OCI-M2 (cell line): Measurements from ENCODE around the gene IGLL5.

Source experiments
- DNase-seq: peaks from one replicate; lab custom pipeline; 2025; ENCODE audit not compliant: unreplicated experiment; lab: John Stamatoyannopoulos, UW

IGLL5 gene

DNA sequence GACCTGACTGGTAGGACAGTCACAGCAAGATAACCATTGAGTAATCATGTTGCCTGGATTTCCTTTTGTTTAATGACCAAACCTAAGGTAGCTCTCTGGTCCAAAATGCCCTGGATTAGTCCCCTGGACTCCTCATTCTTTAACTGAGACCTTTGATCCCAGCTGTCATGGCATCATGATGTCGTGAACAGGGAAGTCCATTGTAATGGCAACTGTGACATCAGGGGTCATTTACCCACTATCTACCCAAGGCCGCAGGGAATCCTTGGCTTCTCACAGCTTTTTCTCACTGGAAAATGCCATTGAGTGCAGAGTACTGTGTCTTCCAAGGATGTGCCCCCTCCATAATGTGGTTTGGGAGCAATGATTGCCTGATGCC lies 29.1 kb upstream of the IGLL5 start:
- no peak for DNase-seq

DNA sequence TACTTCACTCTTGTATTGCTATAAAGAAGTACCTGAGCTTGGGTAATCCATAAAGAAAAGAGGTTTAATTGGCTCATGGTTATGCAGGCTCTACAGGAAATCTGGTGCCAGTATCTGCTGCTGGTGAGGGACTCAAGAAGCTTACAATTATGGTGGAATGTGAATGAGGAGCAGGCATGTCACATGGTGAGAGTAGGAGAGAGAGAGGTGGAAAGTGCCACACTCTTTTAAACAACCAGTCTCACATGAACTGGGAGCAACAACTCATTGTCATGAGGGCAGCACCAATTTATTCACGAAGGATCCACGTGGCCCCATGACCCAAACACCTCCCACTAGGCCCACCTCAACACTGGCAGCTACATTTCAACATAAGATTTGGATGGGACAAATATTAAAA lies 24.6 kb upstream of the IGLL5 start:
- no peak for DNase-seq

DNA sequence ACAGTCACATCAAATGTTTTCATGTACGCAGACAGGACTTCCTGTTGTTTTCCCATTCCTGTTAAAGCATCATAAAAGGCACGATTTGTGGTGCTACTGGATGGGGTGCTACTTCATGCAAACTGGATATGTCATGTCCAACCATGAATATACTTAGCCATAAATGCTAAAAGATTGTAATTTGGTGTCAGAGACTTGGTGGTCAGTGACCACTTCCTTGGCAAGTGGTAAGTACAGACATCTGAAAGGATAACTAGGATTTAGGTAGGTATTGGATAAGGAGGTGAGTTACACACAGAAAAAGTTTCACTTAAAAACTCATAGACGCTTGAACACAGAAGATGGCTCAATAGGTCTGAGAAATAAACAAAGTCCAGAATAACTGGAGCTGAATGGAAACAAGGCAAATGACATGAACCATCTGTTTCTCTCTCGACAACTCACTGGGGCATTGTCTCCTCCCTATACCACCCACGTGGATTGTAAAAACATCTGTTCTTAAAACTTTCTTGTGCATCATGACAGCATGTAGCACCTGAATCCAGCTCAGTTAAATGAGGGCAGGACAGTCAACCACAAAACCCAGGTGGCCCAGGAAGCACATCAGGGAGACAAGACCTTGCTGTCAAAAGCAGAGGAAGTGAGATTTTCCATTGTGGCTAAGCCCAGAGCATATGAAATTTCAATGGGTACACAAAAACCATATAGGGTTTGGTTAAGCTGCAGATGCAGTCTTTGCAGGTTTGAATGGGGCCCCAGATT lies 22.1 kb upstream of the IGLL5 start:
- DNase-seq: no peak

DNA sequence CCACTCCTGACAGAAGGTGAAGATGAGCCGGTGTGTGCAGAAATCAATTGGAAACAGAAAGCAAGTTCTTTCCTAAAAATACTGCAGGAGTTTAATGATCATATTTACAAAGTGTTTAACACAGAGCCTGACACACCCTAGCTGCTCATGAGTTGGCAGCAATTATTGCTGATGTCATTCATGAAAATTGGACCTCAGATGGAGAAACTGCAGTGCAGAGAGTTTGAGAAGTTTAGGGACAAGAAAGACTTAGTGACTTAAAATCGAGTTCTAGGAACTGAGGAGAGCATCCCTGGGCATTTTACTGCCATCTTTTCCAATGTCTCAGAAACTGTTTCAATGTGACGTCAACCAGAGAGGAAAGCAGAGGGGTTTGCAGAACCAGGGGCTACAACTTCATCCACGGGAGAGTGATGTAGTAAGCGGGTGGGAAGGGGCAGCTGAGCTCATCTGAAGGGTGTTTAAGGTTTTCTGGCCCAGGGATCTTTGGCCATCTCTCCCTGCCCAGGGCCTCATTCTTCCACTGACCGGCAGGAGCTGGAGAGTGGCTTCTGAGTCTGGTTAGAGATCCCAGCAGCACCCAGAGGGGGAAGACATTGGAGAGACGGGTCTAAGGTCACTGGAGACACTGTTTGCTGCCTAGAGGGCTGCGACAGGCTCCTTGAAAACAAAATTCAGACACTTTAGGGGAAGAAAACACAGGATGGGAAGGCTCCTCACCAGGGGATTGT lies 21.1 kb upstream of the IGLL5 start:
- no peak for DNase-seq

DNA sequence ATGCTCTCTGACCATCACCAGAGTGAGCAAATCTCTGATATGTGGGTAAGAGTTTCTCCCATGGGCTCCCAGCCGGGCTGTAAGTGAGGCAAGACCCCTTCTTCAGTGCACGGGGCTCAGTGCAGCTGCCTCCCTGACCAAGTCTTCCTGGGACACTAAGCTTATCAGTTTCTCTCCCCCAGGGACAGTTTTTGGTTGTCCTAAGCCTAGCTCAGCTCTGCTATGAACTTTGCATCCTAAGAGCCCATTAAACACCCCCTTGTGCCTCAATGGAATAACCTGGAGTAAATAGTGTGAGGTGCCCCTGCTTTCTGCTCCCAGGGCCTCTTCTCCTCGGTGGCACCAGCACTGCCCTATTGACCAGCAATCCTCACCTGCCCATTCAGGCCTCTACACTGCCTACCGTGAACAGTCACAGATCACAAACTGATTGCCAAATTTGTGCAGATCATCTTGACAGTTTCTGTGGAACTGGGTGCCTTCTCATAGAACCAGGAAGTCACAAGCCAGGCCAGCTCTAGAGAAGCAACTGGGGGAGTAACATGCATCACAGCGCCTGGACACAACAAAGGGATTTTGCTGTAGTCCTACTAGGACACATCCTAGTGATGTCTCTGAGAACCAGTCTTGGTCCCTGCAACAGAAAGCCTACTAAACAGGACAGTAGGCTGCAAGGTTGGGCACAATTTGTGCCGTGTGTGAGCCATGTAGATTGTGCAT lies 19.5 kb upstream of the IGLL5 start:
- no peak for DNase-seq

DNA sequence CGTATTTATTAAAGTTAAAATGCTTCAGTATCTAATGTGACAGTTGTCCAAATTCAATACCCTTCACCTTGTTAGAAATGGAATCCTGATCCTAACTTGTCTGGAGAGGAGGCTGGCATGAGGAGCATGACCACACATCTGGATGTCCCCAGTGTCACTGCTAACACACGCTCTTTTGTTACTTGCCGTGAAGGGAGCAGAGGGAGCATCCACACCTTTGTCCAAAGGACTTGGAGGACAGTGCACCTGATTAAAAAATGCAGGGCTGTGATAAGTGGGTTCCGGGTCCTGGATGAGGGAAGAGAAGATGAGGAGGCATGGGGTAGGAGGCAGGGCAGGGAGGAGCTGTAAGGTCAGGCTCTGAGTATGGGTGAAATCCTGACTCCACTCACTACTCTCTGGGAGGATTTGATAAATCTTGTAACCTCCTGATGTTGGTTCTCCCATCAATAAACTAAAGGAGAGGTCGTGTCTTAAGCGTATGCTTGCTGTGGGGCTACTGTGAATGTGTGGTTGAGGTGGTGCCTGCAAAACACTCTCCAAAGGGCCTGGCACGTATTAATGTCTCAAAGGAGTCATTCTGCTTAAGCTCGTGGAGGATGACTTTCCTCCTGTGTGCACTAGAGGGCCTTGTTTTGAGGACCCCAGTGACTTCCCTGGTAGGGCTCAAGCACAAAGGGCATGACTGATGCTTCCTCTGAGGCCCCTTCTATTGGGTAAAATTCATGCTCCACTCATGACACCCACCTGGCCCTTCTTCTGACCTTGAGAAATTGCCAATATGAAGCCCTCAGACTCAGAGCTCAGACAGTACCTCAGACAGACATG lies 16.8 kb upstream of the IGLL5 start:
- no peak for DNase-seq

DNA sequence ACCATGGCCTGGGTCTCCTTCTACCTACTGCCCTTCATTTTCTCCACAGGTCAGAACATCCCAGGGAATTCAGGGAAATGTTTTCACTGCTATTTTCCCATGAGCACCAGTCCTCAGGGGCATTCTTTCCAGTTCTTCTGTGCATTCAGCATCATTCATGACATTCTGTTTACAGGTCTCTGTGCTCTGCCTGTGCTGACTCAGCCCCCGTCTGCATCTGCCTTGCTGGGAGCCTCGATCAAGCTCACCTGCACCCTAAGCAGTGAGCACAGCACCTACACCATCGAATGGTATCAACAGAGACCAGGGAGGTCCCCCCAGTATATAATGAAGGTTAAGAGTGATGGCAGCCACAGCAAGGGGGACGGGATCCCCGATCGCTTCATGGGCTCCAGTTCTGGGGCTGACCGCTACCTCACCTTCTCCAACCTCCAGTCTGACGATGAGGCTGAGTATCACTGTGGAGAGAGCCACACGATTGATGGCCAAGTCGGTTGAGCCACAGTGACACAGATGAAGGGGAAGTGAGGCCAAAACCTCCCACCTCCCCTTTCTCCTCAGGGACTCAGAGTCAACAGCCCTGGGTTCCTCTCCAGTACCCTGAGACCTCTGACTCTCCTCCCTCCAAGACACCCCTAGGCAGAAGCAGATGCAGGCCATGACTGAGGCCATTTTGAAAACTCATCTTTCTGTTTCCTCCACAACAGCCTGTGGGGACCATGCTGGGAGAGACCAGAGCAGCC lies 15.9 kb upstream of the IGLL5 start:
- no peak for DNase-seq

DNA sequence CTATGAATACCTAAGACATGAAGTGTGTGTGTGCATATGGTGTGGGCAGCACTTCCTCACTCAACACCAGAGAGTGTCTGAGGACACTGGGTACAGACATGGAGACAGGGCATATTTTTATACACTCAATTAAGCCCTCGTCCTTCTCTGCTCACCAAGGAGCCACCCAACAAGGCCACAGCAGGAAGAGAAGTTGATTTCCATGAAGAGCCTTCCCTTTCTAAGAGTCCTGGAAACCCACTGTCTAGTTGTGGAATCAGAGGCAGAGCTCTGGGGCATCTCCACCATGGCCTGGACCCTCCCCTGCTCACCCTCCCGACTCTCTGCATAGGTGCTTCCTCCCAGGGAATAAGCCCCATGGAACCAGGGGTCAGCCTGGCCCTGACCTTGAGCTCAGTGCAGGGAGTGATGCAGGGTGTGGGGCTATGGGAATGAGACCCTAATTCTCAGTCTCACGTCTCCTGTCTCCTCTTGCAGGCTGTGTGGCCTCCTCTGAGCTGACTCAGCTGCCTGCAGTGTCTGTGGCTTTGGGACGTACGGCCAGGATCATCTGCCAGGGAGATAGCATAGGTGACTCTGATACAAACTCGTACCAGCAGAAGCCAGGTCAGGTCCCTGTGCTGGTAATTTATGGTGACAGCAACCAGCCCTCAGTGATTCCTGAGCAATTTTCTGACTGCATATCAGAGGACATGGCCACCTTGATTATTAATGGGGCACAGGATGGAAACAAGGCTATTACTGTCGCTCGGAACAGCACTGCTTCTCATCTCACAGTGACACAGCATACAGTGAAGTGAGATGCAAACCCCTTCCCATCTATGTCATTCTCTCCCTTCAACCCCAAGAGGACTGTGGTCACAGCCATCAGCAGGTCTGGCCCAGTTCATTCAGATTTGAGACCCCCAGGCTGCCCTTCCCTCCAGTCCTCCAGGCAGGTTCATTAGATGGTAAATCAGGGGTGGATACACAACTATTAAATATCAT lies 14.6 kb upstream of the IGLL5 start:
- no peak for DNase-seq

DNA sequence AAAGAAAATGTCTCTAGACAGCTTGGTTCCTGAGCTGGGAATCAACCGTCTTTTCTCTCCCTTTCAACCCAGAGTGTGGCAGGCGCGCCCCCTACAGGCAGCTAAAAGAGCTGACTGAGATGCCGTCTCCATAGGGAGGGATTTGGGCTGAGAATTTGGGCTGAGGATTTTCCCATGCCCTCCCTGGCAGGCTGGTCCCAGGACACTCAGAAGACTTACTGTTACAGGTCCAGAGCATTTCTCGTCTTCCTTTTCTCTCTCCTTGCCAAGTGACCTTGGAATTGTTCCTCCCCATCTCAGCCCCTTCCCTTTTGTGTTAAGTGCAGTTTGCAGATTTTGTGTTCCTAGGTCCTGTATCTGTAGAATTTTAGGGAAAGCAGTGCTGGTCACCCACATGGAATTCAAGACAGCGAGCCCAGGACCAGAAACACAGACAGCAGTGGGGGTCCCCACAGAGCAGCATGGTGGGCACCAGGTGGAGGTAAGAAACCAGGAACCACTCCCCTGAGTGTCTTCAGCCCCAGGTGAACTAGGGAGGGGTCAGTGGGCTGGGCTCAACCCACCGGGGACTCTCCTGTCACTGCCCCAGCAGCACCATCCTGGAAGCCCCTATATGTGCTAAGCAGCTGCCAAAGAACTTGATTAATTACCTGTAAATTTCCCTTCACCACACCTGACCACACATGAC lies 9.9 kb upstream of the IGLL5 start:
- DNase-seq: no peak

DNA sequence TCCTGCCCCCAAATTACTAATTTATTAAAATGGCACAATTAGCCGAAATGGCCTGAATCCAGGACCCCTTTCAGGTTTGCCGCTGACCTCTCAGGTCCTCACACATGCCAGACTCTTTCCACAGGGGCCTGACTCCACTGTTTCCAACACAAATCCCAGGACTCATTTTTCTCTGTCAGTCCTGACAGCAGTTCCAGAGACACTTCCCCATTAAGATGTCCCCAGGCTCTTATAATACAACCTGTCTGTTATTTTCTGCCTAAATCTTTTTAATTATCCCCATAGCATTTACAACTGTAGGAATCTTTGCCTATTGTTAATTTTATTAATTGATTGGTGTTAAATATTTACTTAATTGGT lies 9.4 kb upstream of the IGLL5 start:
- no peak for DNase-seq

DNA sequence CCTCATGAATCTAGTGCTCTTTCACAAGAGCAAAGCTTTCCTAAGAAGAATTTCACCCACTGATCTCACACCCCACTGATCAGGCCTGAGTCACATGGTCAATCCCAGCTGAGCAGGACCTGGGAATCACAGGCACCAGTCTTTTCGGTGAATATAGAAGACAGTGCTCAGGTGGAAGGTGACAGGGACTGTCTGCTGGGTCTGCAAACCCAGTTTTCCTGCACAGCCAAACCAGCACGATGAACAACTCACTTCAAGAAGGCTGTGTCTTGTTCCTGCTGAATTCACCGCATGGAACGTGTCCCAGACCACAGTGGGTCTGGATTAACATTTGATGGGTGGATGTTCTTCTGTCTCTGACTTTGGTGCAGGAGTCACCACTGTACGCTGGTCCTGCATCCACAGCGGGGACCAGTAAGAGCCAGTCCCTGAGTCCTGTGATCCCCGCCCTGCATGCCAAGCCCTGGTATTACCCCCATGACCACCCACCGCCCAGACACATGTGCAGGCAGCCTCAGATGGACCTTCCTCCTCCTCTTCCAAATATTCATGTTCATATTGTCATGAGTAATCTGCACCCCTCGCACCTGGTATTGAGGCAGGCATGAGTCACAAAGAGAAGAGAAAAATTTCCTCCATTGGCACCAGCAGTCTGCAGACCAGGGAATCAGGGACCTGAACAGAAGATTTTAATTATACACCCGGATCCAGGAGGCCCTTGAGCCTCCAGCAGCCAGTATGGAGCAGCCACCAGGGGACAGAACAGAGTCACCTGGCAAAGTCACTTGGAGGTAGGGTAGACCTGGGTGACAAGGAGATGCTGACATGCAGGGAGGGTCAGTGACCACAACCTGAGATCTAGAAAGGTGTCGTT lies 8.6 kb upstream of the IGLL5 start:
- no peak for DNase-seq

DNA sequence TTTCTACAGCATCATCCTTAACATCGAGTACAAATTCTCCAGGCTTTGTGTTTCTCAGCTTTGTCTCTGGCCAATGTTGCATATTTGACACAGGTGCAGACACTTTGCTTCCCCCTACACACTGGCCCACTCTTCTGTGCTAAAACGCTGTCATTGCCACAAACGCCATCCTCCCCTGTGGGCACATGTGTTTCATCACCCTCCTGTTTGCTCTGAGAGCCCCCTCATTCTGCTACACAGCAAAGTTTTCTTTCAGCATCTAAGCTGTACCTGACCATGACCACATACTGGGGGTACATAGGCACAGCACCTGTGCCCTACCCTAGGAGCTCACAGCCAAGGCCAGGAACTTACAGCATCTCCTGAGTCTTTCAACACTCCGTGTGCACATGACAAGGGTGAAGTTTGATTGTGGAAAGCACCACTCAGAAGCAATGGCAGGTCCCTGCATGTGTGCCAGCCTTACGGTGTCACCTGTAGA lies 7.9 kb upstream of the IGLL5 start:
- no peak for DNase-seq

DNA sequence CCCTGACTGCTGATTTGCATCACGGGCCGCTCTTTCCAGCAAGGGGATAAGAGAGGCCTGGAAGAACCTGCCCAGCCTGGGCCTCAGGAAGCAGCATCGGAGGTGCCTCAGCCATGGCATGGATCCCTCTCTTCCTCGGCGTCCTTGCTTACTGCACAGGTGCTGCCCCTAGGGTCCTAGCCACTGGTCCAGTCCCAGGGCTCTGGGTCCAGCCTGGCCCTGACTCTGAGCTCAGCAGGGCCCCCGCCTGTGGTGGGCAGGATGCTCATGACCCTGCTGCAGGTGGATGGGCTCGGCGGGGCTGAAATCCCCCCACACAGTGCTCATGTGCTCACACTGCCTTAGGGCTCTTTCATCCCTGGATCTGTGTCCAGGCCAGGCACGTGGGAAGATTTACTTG lies 7.0 kb upstream of the IGLL5 start:
- DNase-seq: no peak

DNA sequence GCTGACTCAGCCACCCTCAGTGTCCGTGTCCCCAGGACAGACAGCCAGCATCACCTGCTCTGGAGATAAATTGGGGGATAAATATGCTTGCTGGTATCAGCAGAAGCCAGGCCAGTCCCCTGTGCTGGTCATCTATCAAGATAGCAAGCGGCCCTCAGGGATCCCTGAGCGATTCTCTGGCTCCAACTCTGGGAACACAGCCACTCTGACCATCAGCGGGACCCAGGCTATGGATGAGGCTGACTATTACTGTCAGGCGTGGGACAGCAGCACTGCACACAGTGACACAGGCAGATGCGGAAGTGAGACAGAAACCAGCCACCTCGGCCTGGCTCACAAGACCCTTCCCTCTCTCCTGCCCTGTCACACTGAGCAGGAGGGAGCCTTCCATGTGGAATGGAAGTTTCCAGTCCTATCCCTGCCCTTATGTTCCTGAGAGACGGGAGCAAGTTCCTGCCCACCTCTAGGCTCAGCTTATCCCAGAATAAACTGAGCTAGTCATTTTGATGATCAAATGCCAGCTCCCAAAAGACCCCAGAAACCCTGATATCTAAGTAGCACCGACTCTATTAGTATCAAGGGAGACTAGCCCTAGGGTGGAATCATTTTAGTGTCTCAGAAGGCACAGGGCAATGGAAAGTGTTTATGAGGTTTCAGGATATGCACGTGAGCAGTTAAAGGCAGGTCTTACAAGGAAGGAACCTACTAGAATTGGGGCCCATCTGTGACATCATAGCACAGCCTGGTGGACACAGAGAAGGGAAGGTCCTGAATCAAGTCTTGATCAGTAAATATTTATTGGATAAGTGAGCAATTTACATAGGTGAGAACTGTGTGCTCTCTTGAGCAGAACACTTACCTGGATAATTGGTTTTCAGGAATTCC lies 6.3 kb upstream of the IGLL5 start:
- DNase-seq: no peak

DNA sequence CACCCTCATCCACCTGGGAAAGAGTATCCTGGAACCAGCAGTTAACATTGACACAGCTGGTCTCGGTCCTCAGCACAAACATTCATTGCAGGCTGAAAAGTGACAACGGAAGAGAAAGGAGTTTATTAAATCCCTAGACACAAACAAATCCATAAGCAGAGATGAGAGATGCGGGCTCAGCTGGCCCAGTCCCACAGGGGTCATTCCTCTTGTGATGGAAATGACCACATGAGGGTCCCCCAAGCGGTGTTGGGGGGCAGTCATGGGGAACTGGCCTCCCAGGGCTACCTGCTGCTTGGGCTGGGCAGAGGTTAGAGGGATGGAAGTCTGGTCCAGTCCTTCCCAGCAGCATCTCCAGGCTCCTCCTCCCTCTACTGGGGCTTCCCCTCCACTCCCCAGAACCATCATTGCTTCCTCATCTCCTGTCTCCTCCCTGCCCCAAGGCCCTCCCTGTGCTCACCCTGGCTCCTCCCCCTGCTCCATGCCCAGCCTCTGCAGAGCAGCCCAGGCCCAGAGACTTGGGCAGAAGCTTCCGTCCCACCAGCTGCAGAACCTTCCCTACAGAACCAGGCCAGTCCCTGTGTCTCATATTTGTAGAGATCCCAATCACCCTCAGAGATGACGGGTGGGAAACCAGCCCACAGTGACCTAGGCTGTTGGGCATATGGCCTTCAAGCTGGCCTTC lies 5.4 kb upstream of the IGLL5 start:
- DNase-seq: no peak

DNA sequence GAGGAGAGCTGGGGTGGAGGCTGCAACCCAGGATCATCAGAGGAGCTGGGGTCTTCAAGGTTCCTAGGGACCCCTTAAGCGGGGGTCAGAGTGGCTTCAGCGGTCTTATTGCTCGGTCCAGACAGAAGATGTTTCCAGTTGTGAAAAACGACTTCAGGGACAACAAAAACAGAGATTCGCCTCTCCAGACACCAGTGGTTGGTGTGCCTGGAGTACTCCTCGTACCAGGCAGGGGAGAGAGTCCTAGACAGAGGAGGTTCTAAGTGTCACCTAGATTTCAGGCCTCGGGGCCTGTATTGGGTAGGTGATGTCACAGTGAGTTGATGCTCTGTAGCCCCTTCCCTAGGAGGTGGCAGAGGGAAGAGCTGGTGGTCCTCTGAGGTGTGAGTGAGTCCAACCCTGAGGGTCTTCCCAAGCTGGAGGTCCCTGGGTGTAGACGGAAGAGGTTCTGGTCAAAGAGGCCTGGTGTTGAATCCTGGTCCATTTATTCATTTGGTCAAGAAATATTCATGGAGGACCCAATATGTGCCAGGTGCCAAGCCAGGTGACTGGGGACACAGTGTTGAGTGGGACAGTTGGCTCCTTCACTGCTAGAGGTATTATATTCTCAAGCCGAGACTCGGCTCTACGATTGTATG lies 4.4 kb upstream of the IGLL5 start:
- DNase-seq: no peak
